Activated CD4-positive, alpha-beta T cell treated with anti-CD3 and anti-CD28 coated beads, Interleukin-2, amount 50 U/mL, for 16 hours (primary cell): ENCODE results near the gene DAD1.

Experiments used
- DNase-seq: peaks from one replicate; pipeline ENCODE4 v3.0.0-alpha.2; 2020

The DAD1 gene

GRCh38 chr14:22534547-22534946 is 54.5 kb downstream of the DAD1 start:
- no peak for DNase-seq

DNA sequence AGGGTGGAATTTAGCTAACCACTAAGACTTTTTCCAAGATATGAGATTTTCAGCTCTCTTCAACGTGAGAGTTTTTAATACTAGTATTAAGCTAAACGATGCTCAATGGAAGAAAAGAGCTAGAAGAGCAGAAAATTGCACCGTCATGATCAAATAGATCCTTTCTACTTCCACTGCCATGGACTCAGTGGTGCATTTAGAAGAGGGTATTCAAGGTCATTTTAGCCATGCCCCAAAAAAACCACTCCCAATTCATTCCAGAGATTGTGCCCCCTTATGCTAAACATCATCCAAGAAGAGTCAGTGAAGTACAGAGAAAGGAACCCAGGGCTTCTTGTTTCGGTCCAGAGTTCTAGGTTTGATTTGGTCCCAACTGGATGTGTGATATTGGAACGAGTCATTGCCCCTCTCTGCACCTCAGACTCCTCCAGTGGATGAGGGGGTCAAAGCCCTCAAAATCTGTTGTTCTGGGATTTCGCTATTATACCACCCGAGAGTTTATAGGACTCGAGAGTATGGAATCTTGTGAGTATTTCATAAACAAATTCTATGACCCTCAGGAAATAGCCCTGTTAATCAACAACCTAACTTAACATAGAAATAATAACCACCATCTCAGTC is 55.2 kb downstream of the DAD1 start:
- no peak for DNase-seq

- DNase-seq: no peak
These were observed 55.8 kb downstream of the DAD1 start for GRCh38 chr14:22533057-22533704.

- DNase-seq: no peak
These were observed 56.5 kb downstream of the DAD1 start for GRCh38 chr14:22532345-22533056.

- DNase-seq: peak; percentile 80
These were observed 57.3 kb downstream of the DAD1 start for GRCh38 chr14:22531451-22532344.

DNA sequence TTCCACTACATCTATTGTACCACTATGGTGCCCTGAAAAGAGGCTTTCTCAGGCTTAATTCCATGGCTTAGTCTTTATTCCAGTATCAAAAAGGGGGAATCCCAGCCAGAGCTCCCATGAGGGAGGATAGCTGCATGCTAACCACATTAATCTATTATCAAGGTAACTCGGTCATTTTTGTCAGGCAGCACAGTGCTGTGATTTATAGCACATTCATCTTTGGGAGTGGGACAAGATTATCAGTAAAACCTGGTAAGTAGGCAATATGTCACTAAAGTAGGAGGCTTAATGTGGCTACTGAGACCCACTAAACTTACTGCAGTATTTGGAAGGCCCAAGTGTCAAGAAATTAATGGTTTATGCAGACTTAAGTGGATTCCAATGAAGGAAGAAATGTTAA is 58.9 kb downstream of the DAD1 start:
- DNase-seq: no peak

DNA sequence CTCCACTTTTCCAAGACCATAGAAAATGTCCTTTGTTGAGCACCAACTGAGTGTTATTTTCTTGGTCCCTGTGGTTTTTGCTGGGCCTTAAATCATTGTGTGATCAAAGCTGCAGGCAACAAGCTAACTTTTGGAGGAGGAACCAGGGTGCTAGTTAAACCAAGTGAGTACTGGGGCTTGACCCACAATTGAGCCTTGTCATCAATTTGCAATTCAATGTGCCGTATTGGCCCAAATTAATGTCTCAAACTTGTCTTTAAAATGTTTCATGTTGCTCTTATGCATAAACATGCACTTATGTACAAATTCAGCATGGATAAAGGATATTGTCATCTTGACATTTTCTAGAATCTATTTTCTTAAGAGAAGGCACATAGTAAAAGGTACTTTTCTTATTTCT is 62.3 kb downstream of the DAD1 start:
- DNase-seq: no peak

DNA sequence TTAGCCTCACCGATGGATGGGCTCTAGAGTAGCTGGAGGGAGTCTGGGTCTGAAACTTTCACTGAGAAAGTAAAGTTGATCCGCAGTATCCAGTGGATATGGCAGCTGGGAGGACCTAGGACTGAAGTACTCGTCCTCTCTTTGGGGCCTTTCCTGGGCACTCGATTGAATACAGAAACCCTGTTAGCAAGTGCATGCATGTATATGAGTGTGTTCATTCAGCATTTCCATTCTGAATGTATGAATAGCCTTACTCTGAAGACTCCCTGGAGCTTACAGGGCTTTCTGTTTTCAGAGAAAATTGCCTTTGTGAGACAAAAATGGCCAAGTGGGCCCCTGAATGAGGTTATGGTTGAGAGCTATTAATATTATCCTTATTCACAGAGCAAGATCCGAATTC is 62.8 kb downstream of the DAD1 start:
- DNase-seq: no peak

- no peak for DNase-seq
These were observed 64.3 kb downstream of the DAD1 start for GRCh38 chr14:22524784-22525161.

DNA sequence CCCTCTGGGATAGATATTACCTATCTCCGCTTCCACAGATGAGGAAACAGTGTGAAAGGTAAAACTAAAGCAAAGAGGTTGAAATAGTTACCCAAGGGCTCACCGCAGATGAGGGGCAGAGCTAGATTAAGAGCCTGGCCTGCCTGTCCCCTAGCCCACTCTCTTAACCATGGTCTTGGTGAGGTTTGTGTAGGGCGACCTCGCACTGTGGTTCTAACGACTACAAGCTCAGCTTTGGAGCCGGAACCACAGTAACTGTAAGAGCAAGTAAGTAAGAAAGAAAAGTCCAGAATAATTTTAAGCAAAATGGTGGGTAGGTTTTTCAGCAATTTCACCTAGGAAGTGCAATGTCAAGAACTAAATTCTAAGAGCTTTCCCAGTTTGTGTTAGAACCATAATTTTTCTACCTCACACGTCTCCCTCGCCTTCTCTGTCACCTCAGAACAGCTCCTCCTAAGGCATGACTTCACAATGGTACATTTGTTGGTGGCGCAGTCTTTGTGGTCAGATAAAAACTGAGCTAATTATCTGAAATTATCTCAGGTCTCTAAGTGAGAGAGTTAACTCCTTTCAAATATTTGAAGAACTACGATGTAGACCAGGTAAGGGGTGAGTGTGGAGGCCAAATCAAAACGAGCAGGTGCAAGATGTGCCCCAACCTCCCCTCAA is 64.8 kb downstream of the DAD1 start:
- no peak for DNase-seq

- DNase-seq: no peak
These were observed 65.7 kb downstream of the DAD1 start for GRCh38 chr14:22523283-22523682.

- no peak for DNase-seq
These were observed 66.5 kb downstream of the DAD1 start for GRCh38 chr14:22522466-22522957.

DNA sequence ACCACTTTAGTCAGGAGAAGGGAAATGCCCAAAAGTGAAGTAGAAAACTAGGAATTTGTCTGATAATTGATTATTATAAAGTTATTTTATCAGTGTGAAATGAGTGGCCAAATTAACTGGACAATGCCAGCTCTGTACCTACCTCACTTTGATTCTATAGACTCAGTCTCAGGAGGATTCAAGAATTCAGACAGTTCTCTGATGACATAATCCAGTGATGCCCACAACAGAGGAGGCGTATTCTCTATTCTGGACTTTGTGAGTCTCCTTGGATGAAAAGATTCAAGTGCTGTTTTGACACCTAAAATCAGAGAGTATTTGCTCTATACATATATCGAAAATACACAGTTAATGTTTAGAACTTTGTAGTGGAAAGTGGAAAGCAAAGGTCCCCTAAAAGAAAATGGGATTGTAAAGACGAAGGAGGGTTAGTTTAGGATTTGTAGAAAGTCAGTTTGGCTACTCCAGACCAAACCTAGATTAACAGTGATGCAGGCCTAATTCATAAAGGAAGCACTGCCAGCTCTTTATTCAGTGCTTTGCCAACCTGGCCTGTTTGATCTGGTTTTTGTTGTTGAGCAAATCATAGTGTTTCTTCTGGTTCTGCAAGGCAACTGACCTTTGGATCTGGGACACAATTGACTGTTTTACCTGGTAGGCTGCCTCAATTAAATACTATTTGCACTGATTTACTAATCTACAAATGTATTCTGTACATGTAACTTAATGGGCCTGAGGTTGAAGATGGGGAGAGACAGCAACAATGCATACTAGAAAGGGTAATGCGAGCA is 67.4 kb downstream of the DAD1 start:
- DNase-seq: no peak

DNA sequence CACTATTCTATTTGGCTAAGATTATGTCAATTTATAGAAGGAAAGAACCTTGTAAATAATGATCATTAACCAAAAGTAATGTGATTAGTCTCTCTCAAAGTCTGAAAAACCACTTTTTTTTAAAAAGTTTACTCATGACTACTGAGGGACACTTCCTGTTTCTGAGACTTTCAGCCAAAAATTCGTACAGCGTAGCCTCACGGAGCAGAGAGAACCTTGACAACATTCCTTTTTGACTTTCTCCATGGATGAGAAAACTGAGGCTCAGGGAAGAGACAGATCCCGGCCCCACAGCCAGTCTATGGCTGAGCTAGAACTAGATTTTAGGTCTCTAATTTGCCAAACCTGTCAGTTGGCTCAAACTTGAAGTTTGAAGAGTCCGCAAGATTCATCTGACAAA is 68.2 kb downstream of the DAD1 start:
- DNase-seq: no peak

DNA sequence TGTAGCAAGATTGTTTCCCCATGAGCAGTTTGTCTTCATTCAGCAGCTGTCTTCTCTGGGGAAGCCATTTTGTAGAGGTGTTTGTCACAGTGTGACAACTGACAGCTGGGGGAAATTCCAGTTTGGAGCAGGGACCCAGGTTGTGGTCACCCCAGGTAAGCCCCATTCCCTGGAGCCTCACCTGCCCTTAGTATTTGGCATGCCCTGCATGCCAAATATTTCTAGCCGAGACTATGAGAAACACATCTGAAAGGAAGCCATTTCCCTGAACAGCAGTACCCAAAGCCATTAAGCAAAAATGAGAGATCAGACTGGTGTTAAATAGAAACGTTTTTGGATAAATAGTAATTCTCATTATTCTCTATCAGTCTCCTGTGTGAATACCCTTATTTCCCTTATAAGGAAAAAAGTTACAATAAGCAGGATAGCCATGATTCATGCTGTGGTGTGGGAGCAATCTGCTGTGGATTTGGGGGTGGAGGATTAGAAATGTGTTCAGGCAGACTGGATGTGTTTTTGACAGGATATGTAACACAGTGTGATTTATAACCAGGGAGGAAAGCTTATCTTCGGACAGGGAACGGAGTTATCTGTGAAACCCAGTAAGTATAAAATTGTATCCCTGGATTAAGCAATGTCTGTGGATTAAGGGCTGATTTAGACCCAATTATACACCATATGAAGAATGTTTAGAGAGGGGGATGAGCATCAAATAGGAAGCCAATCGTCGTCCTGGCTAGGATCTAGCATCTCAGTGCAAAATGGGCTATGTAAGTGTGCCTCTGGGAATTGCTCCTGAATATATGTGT is 68.9 kb downstream of the DAD1 start:
- DNase-seq: no peak

DNA sequence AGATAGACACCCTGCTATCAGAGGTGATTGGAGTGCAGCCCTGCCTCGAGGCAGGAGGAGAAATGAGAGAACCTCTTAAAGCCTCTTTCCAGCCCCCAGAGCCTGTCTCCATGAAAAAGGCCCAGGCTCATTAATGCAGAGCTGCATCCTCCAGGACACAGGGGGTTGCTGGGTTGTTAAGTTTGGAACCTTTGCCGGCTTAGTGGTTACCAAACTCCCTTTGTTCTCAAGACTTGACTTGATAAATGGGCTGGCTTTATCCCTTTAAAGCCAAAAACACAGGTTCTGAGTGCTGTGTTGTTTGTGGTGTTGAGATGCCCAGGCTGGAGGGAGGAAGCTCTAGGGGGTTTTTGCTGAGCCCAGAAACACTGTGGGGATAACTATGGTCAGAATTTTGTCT is 71.0 kb downstream of the DAD1 start:
- peak; percentile 25 for DNase-seq

- peak; percentile 14 for DNase-seq
These were observed 71.8 kb downstream of the DAD1 start for GRCh38 chr14:22517117-22517720.

DNA sequence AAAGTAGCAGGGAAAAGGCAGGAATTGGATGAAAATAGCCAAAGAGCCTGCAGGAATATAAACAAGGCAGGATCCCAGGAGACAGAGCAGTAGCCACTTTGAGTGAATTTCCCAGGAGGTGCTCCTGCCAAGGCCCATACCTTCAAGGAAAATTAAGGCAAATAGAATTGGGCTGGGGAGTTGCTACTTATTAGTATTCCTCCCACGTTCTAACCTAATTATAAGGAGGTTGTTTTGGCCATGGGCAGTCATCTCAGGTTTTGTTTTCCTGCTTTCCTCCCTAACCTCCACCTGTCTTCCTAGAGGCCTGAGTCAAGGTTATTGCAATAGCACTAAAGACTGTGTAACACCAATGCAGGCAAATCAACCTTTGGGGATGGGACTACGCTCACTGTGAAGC is 73.1 kb downstream of the DAD1 start:
- DNase-seq: no peak
